ENCODE data around the gene NAV3. TPM values are rescaled to one million over a fixed set of nuclear protein-coding genes. Genes with fewer than 3 reads are reported as not detected.

Gene NAV3
- total RNA-seq, 1 experiment from 2014 or later = 3.0 TPM

DNA sequence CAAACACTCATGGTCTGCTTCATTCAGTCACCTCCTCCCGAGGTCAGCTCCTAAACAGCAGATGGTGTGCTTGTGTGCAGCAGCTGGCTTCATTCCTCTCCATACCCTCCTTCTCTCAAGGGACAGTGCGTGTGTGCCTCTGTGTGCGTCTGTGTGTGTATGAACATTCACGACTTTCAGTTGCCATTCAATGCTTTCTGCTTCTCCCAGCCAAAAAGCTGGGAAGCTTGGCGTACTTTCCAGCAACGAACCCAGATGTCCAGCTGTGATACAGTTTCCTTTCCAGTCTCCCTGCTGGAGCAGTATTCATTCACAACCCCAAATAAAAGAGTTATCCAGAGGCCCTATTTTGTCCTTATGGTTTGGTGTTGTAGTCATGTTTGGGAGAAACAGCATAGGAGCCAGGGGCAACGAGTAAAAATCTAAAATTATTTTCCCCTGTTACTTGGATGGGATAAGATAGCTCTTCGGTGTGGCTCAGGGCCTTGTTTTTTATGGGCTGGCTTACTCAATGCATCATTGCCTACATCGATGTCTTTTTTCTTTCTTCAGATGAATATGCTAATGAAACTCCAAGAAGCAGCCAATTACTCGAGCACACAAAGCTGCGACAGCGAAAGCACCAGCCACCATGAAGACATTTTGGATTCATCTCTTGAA lies 379.3 kb downstream of the NAV3 start:
- no peak overlapping the region for H2AFZ ChIP-seq (ENCODE audit: low read length)

More for the DNA sequence above, 379.3 kb downstream of the NAV3 start:
- no peak overlapping the region for H4K91ac ChIP-seq (ENCODE audit: insufficient read length, low read depth, low read length)
- WGBS (ENCODE audit: extremely low coverage, insufficient read length, low lambda C conversion rate) = no CpG with 5 or more reads among the region's 12 CpGs
- H3K23me2 ChIP-seq (ENCODE audit: insufficient read length, low read depth, low read length, poor library complexity, severe bottlenecking) = no peaks in the 10 kb centered on the region
- no peak overlapping the region for H3K27ac ChIP-seq (ENCODE audit: insufficient read length, low read depth, low read length)
- H3K4ac ChIP-seq (ENCODE audit: low read depth, low read length) = no peak overlapping the region
- Mint-ChIP-seq H3K27ac (peak overlapping the region in 1 of 3 experiments; percentile 45; a peak in 2 of 7 replicates), H3K9me3 (no peaks in the 10 kb centered on the region), H3K36me3 (ENCODE audit: insufficient read depth in 1 of 3, low read depth in 3 of 3) (no peaks in the 10 kb centered on the region), H3K4me1 (peaks cover 6 to 7% of the 10 kb centered on the region in 2 experiments), H3K4me3 (no peak overlapping the region), H3K27me3 (ENCODE audit: low read depth) (no peaks in the 10 kb centered on the region)
- no peaks in the 10 kb centered on the region for H3K9me3 ChIP-seq (ENCODE audit: control insufficient read depth, low read depth, low read length)
- no peak overlapping the region for H3T11ph ChIP-seq (ENCODE audit: low read length)
- H3K4me2 ChIP-seq (ENCODE audit: insufficient read depth, insufficient read length, low read length) = no peak overlapping the region
- H4K8ac ChIP-seq (replicated peaks; ENCODE audit: insufficient read length, low read depth, low read length) = no peak overlapping the region
- DNase-seq = no peak
- H2AK5ac ChIP-seq (ENCODE audit: insufficient read length, low read length) = no peak overlapping the region
- no peaks in the 10 kb centered on the region for H4K20me1 ChIP-seq (ENCODE audit: control insufficient read depth, insufficient read depth, insufficient read length)
- H2BK120ac ChIP-seq (ENCODE audit: low read depth, low read length, poor library complexity, severe bottlenecking) = no peak overlapping the region
- no peak overlapping the region for H2BK5ac ChIP-seq (ENCODE audit: insufficient read length, low read length)
- H3K23ac ChIP-seq (ENCODE audit: insufficient read length, low read depth, low read length) = no peak overlapping the region
- no peak overlapping the region for H2BK20ac ChIP-seq (ENCODE audit: low read depth, low read length, poor library complexity, severe bottlenecking)
- H3K9ac ChIP-seq (ENCODE audit: extremely low read depth, insufficient read length, low read length) = no peak overlapping the region
- H3K56ac ChIP-seq (ENCODE audit: insufficient read length, low read depth, low read length) = no peak overlapping the region
- no peaks in the 10 kb centered on the region for H3K79me2 ChIP-seq (ENCODE audit: insufficient read depth, low read length)
- peak overlapping the region; percentile 65 for H3K18ac ChIP-seq (ENCODE audit: insufficient read length, low read depth, low read length)
- no peak overlapping the region for H4K5ac ChIP-seq (ENCODE audit: insufficient read length, low read depth, low read length)
- no peaks in the 10 kb centered on the region for H3K27me3 ChIP-seq (ENCODE audit: insufficient read depth, low read length)
- no peak for TF ChIP-seq CTCF (conservative IDR thresholded peaks at IDR 0.05)
- no peaks in the 10 kb centered on the region for H3K4me1 ChIP-seq (ENCODE audit: insufficient read depth, low read length)
- no peak overlapping the region for H2BK15ac ChIP-seq (ENCODE audit: low read depth, low read length)
- no peak overlapping the region for H3K14ac ChIP-seq (ENCODE audit: insufficient read depth, low read length)
- no peaks in the 10 kb centered on the region for H3K79me1 ChIP-seq (ENCODE audit: insufficient read depth, low read depth, low read length, poor library complexity, severe bottlenecking)
- no peak overlapping the region for H2BK12ac ChIP-seq (ENCODE audit: insufficient read length, low read depth, low read length)
